ENCODE data around the gene MADD. TPM values are rescaled to one million over a fixed set of nuclear protein-coding genes. Genes with fewer than 3 reads are reported as not detected.
"Not testable (repeated sequence)": the region's sequence is repeated elsewhere in the genome, so short reads cannot be mapped to it uniquely, and the experiment has no call there.

The MADD gene
- total RNA-seq, 1 donor from 2014 or later = 50.1 TPM

GRCh38 chr11:47308050-47308823 is 38.3 kb downstream of the MADD start:
- Histone ChIP-seq H3K27me3 (no peaks in the 10 kb centered on the region), H3K4me3 (no peak overlapping the region), H3K27ac (no peak overlapping the region), H3K4me1 (no peaks in the 10 kb centered on the region), H3K36me3 (peaks cover 89% of the 10 kb centered on the region), H3K9me3 (no peaks in the 10 kb centered on the region)
- no peak for ATAC-seq
- no peak for DNase-seq
- TF ChIP-seq CTCF (IDR thresholded peaks at IDR 0.05) = no peak
- intact Hi-C loops (cut with DNase I) = no loop called here

DNA sequence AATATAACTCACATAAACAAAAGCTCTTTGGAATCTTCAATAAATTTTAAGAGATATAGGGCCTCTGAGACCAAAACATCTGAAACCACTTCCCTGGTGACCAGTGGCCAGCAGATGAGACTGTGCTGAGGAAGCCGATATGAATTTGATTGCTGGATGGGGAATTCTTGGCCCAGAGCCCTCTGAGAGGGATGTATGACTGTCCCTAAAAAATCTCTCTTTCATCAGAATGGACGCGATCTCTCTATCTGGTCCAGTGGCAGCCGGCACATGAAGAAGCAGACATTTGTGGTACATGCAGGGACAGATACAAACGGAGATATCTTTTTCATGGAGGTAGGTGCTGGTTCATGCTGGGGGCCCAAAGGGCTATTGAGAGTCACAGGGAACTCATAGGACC is 45.1 kb downstream of the MADD start:
- Histone ChIP-seq H3K9me3 (no peaks in the 10 kb centered on the region), H3K27ac (no peak overlapping the region), H3K4me1 (no peaks in the 10 kb centered on the region), H3K36me3 (peaks cover 87% of the 10 kb centered on the region), H3K27me3 (no peaks in the 10 kb centered on the region), H3K4me3 (no peak overlapping the region)
- intact Hi-C loops (cut with DNase I) = no loop called here
- ATAC-seq = no peak
- DNase-seq = no peak
- TF ChIP-seq CTCF (IDR thresholded peaks at IDR 0.05) = no peak

GRCh38 chr11:47316501-47316900 is 46.6 kb downstream of the MADD start:
- DNase-seq; intact Hi-C loops (cut with DNase I): not testable (repeated sequence)

GRCh38 chr11:47317064-47317828 is 47.3 kb downstream of the MADD start:
- Histone ChIP-seq H3K27ac (no peak overlapping the region), H3K36me3 (peaks cover 68% of the 10 kb centered on the region), H3K4me1 (no peaks in the 10 kb centered on the region), H3K9me3 (no peaks in the 10 kb centered on the region), H3K27me3 (no peaks in the 10 kb centered on the region), H3K4me3 (no peak overlapping the region)
- TF ChIP-seq CTCF (IDR thresholded peaks at IDR 0.05) = no peak
- peak; percentile 26 for ATAC-seq
- intact Hi-C loops (cut with DNase I) = no loop called here
- no peak for DNase-seq

More at GRCh38 chr11:47316501-47316900, 46.6 kb downstream of the MADD start:
- H3K9me3 ChIP-seq, ATAC-seq, H3K27me3 ChIP-seq, H3K27ac ChIP-seq, H3K4me3 ChIP-seq, H3K4me1 ChIP-seq: not testable (repeated sequence)
- peaks cover 76% of the 10 kb centered on the region for H3K36me3 ChIP-seq

DNA sequence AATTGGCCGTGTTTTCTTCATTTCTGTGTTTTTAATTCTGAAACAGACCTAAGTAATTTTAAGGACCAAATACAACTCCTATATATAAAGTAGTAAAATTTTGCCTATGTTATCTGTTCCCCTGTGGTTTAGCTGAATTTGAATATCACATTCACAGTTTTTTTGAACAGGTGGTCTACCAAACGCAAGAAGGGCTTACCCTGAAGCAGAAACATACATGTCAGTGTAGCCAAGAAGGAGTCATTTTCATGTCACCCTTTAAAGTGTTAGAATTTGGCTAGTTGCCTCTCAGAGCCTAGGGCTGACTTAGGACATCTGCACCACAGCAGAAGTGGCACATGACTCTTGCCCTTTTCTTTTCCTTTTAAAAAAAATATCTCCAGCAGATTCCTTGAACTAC is 48.2 kb downstream of the MADD start:
- Histone ChIP-seq H3K27ac (no peak overlapping the region), H3K4me1 (no peaks in the 10 kb centered on the region), H3K27me3 (no peaks in the 10 kb centered on the region), H3K36me3 (peaks cover 59% of the 10 kb centered on the region), H3K4me3 (no peak overlapping the region), H3K9me3 (no peaks in the 10 kb centered on the region)
- intact Hi-C loops (cut with DNase I) = no loop called here
- ATAC-seq (no peak), DNase-seq (no peak)
- TF ChIP-seq CTCF (IDR thresholded peaks at IDR 0.05) = no peak

DNA sequence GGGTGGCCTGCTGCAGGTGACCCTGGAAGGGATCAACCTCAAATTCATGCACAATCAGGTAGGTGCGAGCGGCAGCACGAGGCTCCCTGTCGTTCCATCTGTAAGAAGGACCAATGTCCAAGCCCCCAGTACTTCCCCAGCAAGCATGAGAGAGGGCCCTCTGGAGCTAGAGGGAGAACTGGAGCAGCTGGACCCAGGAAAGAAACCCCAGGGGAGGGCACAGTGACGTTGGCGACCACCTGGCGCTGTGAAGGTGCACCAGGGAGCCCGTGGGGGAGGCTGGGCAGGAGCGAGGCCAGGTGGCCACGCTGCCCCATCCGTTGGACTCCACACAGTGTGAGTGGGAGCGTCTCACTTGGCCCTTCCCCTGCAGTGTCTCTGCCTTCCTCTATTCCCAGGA is 54.6 kb downstream of the MADD start:
- H3K27me3 ChIP-seq = no peaks in the 10 kb centered on the region
- DNase-seq (no peak), ATAC-seq (no peak)
- H3K27ac ChIP-seq = no peak overlapping the region
- no peak for TF ChIP-seq CTCF (IDR thresholded peaks at IDR 0.05)
- H3K9me3 ChIP-seq = no peaks in the 10 kb centered on the region
- H3K36me3 ChIP-seq = peaks cover 38% of the 10 kb centered on the region
- no peaks in the 10 kb centered on the region for H3K4me1 ChIP-seq
- intact Hi-C loops (cut with DNase I) = no loop called here
- no peak overlapping the region for H3K4me3 ChIP-seq

All from upper lobe of right lung (tissue), 1 donor.